GM21528 (cell line): Measurements from ENCODE around the gene WDR7.
A peak's percentile ranks its signal among the peaks of the same experiment; 100 is the strongest.
"Not testable (repeated sequence)": the region's sequence is repeated elsewhere in the genome, so short reads cannot be mapped to it uniquely, and the experiment has no call there.

ENCODE experiments used
- ATAC-seq: cut with Tn5 transposase; IDR thresholded peaks from one replicate; pipeline ENCODE4 v1.9.1; 2021; ENCODE audit warnings: mild to moderate bottlenecking, moderate library complexity; ENCODE audit not compliant: unreplicated experiment, low FRiP score

The WDR7 gene

DNA sequence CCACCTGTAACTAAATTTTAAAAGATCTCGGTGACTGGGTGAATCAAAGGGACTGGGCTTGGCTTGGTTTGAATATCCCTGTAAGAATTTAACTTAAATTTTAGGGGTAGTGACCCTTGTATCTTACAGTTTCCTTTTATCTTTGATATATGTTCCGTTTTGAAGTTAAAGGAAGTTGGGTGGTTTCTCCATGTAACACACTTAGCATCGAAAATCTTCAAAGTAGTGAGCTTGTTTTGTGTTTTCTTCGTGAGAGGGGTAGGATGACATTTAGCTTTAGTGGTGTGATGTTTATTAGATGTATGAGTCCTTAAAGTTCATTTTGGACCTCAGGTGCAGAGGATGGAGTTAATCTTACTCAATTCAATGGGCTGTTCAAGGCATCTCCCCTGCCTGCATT, 1.6 kb downstream of the WDR7 start:
- no peak for ATAC-seq

DNA sequence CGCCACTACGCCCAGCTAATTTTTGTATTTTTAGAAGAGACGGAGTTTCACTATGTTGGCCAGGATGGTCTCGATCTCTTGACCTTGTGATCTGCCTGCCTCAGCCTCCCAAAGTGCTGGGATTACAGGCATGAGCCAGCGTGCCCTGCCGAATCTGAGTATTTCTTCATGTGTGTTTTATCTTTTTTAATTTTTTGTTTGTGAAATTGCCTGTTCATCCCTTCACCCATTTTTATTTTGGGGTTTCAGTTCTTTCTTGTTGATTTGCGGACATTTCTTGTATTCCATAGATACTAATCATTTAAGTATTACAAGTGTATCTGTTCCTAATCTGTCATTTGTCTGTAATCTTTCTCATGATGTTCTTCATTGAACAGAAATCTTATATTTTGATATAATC, 3.1 kb downstream of the WDR7 start:
- not testable (repeated sequence) for ATAC-seq

DNA sequence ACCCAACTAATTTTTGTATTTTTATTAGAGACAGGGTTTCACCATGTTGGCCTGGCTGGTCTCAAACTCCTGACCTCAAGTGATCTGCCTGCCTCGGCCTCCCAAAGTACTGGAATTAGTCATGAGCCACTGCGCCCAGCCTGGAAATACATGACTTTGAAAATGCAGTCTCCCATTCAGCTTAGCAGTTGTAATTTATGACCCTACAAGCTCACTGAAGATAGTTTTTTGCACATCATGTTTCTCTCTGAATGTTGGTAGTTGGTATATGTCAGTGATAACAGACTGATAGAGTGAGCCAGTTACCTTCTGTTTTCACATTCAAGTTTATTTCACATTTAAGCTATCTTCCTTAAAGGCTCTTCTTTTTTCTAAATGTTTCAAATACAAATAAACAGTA, 7.1 kb downstream of the WDR7 start:
- ATAC-seq = no peak

DNA sequence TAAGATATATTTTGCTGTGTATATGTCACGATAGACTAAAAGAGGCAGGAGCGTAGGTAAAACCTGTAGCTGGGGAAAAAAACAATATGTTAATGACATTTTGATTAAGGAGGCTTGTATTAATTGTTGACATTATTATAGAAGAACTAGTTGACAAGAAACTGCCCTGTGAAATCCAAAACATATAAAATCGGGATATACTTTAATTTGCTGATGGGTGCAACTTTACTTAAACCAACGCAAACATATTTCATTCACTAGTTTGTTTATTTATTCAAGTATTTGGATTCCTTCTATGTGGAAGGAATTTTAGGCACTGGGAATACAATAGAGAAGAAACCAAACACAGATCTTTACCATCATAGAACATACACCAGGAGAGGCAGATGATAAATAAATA, 8.0 kb downstream of the WDR7 start:
- no peak for ATAC-seq

DNA sequence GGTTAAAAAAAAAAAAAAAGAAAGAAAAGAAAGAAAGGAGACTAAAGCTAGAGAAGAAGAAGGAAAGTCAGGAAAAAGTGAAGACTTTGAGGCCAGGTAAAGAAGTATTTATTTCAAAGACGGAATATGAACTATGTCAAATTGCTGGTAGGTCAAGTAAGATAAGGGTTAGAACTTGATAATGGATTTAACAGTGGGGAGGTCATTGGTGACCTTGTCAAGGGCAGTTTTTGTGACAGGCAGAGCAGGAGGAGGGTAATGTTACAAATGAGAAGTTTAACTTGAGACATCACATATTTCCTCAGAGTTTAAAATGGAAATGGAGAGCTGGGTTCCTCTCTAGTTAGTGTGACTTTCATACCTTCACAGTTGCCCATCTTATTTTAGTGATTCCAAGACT, 9.5 kb downstream of the WDR7 start:
- ATAC-seq = no peak

DNA sequence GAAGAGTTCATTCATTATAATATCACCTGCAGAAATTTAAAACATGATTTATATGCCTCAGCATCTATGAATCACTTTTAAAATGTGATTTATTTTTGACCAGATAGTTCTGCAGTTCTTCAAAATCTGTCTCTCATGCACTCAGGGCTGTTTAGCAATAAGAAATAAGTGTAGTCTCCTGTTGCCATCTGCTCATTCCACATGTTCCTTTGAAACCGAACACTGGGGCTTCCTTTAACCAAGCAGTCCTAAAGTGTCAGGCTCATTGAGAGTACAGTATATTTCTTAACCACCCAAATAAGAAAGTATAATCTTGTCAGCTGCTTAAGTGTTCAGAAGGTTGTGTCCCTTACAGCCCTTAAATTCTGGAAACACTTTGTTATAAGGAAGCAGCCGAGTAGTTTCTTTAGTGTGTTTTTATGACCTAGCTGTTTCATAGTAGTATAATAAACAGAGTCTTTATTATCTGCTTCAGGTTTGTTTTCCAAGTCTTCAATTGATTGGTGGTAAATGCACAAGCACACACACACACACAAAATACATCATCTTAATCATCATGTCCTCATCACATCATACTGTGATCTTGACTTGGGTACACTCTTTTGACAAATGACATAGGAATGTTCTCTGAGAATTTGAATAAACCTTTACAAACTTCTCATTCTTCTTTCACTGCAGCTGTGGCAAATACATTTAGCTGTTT, 10.4 kb downstream of the WDR7 start:
- no peak for ATAC-seq

DNA sequence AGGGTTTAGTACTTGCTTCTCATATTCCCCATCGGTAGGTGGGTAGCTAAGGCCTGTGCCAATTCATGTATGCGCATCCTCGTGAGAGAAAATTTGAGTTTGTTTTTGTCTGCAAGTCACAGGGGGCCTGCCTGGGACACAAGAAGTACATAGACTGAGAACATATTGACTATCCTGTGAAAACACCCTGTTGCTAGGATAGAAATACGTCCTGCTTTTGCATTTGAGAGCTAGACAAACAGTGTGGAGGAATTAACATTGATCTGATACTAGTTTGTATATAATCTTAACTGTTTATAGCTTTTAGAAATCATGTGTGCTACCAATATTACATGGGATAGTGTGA, 10.9 kb downstream of the WDR7 start:
- no peak for ATAC-seq

DNA sequence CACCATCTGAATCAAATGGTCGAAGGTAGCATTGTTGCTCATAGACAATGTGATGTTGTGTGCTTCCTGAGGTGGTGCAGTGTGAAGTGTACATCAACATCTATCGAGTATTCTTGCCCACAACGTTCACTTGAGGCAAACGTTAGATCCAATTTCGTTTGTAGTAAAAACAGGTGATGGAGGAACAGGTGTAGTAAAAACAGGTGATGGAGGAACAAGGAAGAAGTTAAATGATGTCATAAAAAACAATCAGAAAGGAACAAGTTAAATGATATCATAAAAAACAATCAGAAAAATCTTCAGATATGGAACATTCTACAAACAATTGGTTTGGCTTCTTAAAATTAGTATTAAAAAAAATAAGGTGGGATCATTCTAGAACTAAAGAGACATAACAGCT, 11.3 kb downstream of the WDR7 start:
- no peak for ATAC-seq

DNA sequence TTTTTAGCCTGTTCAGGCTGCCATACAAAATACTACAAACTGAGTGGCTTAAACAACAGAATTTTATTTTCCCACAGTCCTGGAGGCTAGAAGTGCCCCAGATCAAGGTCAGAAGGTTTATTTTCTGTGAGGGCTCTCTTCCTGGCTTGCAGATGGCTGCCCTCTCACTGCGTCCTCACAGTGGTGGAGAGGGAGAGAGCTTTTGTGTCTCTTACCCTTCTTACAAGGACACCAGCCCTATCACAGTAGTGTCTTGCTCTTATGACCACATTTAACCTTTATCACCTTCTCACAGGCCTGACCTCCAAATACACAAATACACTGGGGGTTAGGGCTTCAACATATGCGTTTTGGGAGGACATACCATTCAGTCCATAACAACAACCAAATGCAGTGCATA, 11.7 kb downstream of the WDR7 start:
- no peak for ATAC-seq

DNA sequence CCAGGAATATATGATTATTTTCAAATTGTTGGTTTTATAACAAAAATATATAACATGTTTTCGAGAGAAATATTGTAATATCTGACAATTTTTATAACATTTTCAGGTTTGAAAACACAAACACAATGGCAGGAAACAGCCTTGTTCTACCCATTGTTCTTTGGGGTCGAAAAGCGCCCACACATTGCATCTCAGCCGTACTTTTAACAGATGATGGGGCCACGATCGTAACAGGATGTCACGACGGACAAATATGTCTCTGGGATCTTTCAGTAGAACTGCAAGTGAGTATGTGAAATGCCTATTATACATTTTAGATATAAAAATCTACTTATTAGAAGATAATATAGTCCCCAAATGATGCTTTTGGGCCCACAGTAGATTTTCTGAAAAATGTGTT, 21.2 kb downstream of the WDR7 start:
- no peak for ATAC-seq

DNA sequence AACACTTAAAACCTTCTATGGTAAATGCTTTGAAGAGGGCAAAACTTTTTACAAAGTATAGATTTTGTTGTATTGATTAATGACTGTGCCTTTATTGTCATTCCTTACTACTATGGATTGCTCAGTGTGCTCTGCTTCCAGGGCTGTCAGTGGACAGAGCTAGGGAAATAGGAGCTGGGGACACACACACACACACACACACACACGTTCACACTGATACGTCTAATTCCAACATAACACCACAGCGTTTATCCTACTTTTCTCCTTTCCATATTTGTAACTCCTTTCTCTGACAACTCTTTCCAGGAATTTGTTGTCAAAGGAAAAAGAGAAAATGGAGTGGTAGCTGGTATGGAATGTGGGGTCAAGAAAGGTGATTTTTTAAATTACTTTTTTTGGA, 21.8 kb downstream of the WDR7 start:
- ATAC-seq = no peak

DNA sequence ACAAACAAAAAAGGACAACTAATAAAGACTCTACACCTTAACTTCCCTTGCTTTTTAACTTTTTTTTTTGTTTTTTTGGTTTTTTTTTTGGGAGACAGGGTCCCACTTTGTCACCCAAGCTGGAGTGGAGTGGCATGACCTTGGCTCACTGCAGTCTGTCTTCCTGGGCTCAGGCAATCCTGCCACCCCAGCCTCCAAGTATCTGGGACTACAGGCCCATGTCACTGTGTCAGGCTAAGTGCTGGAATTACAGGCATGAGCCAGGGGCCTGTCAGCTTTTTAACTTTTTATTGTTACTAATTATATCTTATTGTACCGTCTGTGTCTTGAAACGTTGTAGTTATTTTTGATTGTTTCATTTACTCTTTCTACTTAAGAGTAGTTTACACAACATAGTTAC, 25.5 kb downstream of the WDR7 start:
- ATAC-seq = no peak

DNA sequence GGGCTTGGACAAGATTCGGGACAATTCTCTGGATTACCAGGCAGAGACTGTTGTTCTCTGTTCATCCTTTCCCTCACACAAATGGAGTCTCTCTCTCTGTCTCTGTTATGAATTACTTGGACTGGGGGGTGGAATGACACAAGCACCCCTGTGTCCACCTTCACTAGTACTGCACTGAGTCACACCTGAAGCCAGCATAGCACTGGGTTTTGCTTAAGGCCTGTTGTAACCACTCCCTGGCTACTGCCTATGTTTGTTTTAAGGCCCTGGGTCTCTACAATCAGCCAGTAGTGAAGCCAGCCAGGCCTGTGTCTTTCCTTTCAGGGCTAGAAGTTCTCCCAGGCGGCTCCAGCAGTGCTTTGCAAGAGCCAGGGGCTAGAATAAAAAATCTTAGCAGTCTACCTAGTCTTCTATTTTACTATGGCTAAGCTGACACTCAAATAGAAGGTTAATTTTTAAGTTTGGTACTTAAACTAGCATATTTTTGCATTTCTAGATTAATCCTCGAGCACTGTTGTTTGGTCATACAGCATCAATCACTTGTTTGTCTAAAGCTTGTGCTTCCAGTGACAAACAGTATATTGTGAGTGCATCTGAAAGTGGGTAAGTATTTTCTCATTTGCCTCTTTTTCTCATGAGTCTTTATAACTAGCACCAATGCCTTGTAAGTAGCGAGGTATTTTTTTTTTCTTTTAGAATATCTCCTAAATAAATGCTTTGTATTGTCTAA, 27.8 kb downstream of the WDR7 start:
- ATAC-seq = no peak

DNA sequence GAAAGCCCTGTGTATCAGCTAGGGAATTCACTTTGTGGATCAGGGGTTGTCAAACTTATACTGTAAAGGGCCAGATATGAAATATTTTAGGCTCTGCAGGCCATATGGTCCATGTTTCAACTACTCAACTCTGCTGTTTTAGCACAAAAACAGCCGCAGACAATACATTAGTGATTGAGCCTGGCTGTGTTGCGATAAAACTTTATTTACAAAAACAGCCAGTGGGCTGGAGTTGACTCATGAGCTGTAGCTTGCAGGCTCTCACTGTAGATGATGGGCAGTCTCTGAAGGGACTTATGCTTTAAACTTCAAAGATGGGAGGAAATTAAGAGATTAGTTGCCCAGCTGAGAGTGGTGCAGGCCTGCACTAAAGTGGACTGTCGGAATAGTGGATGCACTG, 33.1 kb downstream of the WDR7 start:
- ATAC-seq = no peak

DNA sequence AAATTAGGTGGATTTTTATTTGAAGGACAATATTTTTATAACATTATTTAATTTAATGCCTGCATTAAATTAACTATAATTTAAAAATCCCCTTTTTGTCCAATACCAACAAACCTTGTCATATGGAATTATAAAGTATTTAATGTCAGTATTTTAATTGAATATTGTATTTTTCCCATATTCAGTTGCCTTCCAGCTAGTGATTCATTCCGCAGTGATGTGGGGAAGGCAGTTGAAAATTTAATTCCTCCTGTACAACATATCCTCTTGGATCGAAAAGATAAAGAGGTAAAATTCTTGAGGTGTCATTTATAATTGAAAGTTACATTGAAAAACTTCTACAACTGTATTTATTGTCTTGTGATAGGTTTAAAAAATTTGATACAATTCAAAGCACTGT, 40.4 kb downstream of the WDR7 start:
- no peak for ATAC-seq

DNA sequence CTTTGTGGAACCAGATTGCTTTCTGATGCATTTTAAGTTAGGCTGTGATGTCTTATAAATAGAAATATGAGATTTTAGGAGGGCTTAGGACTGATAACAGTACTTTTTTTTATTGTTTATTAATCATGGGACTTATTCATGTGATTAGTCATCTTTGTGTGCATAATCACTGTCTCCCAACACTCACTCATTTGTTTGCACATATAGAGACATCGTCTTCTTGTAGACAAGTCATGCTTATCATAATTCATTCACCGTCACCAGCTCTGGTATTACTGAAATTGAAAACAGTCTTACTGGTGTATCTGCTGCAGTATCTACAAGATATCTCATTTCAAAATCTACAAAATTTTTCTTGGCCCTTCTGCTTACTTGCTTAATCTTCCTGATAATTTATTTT, 45.8 kb downstream of the WDR7 start:
- ATAC-seq = no peak

DNA sequence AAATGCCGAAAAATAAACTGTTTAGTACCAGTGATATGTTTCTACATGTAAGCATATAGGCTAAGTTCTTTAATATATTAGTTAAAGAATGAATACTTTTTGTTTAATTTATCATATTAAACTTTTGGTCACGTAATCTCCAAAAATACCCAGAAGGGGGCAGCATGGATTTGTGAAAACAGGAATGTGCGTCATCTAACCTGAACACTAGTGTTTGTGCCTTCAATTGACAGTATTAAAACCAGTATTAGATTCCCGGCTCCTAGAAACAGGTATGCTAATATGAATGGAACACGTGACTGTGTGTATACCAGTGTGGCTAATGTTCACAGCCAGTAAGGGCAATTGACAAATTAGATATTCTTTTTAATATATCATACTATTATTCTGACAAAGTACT, 51.8 kb downstream of the WDR7 start:
- no peak for ATAC-seq

DNA sequence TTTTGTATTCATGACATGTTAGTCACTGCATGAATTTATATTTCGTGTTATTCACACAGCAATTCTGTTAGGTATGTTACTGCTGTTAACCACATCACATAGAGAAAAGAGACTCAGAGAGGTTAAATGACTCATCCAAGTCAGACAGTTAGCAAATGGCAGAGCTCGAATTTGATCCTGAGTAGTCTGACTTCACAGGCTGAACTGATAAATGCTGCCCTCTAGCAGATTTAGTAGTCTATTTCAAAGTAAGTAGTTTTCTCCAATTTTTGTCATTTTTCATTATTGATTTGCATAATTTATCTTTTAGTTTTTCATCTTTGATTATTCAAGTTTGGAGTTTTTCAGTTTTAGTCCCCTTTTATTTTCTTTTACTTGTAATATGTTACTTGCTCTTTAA, 58.3 kb downstream of the WDR7 start:
- peak; percentile 79 for ATAC-seq

DNA sequence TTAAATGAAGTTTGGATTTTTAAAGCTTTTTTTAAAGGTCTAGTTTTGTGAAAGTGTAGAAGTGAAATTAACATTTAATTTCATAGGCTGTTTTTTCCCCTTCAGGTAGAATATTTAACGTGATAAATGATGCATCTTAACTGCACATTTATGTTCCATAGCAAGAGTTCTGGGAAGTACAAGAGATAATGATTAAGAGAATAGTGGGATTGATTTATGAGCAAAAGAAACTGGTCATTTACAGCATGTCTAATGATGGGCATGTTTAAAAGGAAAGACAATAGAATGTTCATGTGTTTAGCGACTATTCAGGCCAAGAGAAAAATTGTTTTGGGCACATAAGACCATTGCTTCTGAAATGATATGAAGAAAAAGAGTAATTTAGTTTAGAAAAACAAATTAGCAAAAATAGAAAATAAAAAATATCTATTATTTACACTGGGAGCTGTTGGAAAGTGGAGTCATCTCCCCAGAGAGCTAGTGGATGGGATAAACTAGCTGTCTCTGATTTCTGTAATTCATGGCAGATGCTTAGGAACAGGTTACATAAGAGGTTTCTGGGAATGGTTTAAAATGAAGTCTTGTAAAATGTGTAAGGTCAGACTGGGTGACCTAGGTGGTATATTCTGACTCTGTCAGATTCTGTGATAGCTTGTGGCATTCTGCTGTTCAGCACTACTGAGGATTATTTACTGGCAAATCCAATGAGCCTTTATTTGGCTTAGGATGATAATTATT, 60.7 kb downstream of the WDR7 start:
- ATAC-seq = no peak

DNA sequence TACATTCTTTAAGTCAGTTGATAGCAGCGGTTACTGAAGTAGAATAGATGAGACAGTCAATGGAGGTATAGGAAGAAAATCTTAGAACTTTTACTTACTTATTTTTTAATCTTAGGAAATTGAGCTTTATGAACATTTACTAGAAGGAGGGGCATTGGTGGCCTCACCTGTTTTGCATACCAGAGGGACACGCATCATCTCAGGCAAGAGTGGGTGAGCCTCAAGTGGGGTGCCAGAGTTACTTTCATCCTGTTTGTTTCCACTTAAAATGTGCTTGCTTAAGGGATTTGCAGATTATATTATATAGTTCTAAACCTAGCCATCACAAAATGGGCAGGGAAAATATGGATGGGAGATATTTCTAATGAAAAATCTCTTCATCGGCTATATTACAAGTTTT, 61.6 kb downstream of the WDR7 start:
- ATAC-seq = no peak

DNA sequence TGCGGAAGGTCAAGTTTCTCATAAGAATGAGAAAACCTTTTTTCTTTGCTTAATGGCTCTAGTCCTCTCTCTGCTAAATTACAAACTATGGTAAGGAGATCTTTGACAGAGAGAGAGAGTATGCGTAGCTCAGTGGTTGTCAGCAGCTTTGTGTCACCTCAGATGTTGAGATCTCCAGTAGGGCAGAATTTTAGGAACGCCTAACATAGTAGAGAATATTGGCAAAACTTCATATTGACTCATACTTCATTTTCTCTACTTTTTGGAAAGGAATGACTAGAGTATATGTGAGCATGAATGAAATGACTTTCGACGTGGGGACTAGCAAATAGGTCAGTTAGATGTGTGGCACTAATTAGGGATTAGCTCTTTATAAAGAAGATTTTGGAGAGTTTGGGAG, 64.0 kb downstream of the WDR7 start:
- ATAC-seq = no peak

DNA sequence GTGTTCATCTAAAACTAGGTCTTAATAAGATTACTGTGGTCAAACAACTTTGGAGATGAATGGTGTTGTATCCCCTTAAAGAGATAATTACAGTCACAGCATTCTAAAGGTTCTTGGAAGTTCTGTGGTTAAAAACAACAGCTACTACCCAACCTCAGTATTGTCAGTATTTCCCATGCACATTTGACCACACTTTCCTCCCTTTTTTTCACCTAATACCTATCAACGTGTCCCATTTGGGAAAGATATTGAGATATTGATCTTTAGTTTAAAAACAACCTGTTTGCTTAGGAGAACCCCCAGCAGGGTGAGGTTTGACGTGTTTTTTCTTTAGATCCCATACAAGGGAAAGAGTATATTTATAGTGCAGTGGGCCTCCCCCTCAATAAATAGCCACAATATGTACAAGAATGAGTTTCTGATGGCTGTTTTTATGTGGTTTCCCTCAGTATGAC, 65.6 kb downstream of the WDR7 start:
- ATAC-seq = no peak
